ENCODE data around the gene PDPK1.
"Not testable (repeated sequence)": the region's sequence is repeated elsewhere in the genome, so short reads cannot be mapped to it uniquely, and the experiment has no call there.

Gene PDPK1

DNA sequence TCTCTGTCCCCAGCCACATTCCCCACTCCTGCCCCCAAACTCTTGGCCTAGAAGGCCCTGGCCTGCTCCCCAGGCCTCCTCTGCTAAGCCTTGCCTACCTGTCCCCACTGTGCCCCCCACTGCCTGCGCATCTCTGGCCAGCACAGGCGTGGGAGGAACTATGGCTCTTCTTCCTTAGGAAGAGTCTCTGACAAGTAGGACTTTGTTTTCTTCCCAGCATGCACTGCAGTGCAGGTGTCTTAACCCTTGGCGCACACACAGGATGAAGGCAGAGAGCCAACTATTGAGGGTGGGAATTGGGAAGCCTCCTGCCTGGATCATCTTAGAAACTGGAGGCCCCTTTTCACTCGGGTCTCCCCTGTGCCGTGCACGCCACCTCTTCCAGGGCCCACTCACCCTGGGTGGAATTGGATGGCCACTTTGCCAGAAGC lies 14.0 kb upstream of the PDPK1 start:
- no peak for DNase-seq (ENCODE audit: low spot score)

DNA sequence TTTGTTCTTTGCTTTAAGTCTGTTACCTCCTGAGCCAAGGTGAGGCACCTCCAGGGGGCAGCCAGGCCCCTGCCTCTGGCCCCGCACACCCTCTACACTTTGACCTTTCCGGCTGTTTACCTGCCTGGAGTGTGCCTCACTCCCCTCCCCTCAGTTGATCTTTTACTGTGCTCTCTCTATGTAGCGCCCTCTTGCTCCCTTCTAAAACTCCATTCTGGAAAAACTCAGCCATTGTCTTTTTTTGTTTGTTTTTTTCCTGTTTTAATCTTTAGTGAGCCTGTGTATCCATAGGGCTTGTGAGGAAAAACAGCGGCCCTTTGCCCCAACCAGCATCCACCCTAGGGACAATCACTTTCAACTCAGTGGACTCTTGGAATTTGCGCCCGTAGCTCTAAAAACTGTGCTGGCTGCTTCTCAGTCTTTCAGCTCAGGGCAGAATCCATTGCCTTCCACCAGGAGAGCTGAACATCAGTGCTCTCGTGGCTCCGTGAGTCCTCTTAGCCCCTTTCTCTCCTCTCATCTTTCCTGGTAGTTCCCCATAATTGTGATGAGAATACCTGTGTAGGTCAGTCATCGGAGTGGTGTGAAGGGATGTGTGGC lies 13.4 kb upstream of the PDPK1 start:
- no peak for DNase-seq (ENCODE audit: low spot score)

DNA sequence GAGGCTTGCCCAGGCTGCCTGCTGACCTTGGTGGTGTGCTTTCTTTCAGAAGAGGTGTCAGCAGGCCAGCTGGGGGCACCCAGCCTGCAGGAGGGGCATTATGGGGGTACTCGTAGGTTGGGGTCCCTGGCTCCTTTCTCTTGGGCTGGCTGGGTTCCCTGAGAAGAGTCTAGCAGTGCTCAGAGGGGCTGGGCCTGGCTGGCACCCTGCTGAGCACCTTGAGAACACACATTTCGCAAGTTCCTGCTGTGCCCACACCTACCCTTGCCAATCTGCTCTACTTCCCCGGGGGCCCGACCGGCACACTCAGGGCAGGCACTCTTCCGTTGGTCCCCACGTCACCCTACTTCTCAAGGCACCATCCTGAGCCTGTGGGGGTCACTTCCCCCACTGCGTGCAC lies 11.7 kb upstream of the PDPK1 start:
- no peak for DNase-seq (ENCODE audit: low spot score)

DNA sequence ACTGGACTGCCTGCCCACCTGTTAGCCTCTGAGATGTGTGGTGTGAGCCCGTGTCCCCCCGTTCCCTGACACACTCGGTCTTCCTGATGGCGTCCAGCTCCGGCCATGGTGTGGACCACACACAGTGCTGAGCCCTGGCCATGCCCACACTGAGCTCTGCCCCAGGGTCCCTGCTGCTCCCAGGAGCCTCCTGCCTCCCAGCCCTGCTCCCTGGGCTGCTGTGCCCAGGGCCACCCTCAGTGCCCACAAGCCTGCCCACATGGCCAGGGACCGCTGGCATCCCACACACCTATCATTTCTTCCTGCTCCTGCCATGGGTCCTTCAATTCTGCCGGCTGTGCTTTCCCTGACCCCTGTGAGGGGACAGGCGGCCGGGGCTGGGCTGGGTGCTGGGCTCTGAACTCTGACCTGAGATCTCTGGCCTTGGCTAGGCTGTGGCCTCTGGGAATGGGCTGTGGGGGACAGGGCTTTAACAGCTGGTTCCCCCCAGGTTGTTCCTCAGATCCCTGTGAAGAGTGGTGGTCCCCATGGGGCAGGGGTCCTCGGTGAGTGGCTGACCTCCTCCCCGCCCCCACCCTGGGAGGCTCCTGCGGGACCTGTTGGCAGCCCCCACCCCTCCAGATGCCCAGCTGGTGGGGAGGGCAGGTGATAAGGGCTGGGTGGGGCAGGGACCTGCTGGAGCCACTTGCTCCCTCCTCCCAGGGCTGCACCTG lies 10.6 kb upstream of the PDPK1 start:
- no peak for DNase-seq (ENCODE audit: low spot score)

DNA sequence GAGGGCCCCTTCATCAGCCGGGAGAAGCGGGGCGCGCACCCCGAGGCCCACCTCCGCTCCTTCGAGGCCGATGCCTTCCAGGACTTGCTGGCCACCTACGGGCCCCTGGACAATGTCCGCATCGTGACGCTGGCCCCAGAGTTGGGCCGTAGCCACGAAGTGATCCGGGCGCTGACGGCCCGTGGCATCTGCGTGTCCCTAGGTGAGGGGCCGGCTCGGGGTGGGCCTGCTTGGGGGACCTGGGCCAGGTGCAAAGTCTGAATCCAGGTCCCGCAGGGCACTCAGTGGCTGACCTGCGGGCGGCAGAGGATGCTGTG lies 10.1 kb upstream of the PDPK1 start:
- no peak for DNase-seq (ENCODE audit: low spot score)

DNA sequence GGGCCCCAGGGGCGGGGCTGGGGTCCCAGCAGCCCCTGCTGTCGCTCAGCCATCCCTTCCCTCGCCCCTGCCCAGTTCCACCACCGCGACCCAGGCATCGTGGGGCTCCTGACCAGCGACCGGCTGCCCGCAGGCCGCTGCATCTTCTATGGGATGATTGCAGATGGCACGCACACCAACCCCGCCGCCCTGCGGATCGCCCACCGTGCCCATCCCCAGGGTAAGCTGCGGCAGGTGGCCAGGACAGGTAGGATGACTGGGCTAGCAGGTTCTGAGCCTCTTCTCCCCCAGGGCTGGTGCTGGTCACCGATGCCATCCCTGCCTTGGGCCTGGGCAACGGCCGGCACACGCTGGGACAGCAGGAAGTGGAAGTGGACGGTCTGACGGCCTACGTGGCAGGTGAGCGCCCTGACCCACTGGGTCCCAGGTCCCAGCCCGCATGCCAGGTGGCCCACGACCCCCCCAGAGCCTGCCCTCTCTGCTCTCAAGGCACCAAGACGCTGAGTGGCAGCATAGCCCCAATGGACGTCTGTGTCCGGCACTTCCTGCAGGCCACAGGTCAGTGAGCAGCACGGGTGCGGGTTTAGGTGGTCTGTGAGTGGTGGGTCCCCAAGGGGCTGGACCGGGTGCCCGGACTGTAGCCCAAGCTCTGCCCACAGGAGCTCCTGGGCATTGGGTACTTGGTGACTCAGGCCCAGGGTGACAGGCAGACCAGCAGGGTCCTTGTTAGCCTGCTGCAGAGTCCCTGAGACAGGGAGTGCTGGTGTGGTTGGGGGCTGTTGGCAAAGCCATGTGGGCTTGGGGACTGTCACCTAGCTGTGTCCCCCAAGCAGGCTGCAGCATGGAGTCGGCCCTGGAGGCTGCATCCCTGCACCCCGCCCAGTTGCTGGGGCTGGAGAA lies 9.4 kb upstream of the PDPK1 start:
- DNase-seq (ENCODE audit: low spot score), result no peak

DNA sequence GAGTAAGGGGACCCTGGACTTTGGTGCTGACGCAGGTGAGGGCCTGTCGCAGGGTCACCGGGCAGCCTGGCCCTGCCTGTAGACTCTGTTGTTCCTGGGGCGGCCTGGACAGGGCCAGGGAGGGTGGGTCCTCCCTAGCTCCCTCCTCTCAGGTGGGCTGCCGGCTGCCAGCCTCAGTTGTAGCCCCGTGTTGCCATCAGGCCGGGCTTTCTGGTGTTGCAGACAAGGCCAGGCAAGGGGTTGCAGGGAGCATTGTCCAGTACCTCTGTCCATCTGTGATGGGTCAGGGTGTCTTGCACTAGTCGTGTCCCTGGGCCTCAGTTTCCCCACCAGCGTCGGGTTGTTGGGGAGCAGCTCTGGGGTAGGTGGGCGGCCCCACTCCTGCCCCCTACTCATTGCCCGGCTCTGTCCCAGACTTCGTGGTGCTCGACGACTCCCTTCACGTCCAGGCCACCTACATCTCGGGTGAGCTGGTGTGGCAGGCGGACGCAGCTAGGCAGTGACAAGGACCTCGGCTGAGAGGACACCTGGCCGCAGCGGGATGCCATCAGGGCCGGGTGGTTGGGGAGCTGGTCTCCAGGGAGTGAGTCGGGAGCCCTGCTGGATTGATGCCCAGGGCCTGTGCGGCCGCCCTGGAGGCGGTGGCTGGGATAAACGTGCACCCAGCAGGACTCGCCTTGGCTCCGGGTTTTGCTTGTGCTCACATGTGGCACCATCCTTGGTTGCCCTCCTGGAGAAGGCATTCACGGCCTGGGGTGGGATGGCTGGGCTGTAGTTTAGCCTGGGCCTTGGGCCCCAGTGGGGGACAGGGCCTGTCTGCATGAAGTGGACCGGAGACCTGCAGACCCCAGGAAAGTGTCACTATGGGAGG lies 8.5 kb upstream of the PDPK1 start:
- no peak for DNase-seq (ENCODE audit: low spot score)

DNA sequence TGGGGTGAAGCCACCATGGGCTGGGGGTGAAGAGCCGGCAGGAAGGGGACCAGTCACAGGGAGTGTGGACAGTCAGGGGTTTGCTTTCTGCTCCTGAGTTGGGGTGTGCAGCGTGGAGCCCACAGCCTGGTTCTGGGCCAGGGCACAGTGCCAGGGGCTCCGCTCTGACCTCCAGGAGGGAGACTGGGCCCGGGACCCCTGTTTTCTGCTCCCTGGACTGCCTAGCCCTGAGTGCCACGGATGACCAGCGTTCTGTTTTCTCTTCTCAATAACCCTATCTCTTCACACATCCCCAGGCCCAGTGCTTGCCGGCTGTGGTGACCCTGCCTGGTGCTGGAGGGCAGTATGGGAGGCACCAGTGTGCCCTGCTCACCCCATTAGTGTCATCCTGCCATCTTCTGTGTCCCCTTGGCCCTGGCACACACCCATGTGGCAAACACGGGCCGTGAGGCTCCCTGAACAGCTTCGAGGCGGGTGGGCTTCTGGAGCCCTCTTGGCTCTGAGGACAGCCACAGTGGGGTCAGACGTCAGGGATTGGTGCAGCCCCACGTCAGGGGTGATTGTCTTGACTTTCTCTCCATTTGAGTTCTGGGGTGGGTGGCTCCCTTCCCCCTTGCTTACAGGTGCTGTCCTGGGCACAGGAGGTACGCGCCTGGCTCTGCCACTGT lies 7.7 kb upstream of the PDPK1 start:
- no peak for DNase-seq (ENCODE audit: low spot score)

DNA sequence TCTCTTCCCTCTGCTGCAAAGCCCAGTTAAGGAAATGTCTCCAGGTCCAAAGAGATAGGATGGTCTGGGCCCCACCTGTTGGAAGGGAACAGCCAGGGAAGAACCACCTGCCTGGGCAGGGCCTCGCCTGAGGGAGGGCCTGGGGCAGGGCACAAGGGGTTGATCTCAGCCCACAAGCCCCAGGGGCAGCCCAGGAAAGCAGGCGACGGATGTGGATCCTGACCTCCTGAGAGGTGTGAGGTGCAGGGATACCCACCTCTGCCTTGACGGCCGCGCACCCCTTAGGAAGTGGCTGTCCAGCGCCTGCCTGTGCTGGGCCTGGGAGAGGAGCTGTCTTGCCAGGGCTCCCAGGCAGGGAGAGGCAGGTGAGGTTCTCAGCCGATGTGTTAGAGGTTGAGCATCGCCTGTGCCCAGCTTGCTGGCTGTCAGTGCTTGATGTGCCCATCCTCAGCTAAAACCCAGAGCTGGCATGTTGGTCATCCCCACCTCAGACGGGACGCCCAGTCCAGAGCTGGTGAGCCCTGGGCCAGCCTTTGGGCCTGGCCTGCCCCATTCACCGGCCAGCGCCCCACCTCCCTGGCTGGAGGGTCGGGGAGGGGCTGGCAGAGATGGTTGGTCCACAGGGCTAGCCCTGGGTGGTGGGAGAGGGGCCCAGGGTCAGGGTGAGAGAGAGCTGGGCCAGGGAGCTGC lies 7.0 kb upstream of the PDPK1 start:
- no peak for DNase-seq (ENCODE audit: low spot score)

DNA sequence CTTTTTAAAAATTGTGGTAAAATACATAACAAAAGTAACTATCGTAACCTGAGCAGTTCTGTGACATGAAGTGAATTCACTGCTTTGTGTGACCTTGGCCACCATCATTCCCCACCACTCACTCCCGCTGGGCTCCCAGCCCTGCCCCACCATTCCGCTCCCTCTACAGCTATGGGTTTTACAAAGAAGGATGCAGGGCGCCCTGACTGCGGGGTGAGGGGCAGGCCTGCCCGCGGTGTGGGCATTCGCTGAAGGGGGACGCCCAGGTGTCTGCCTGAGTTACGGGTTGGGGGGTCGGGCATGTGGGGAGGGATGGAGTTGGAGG lies 6.5 kb upstream of the PDPK1 start, which contains the start of gene CEMP1:
Gene CEMP1 (minus strand): TSS at position 38 of the 325 bp plus-strand sequence. CDS start 335 bp downstream, outside the sequence.
- DNase-seq (ENCODE audit: low spot score), result no peak

DNA sequence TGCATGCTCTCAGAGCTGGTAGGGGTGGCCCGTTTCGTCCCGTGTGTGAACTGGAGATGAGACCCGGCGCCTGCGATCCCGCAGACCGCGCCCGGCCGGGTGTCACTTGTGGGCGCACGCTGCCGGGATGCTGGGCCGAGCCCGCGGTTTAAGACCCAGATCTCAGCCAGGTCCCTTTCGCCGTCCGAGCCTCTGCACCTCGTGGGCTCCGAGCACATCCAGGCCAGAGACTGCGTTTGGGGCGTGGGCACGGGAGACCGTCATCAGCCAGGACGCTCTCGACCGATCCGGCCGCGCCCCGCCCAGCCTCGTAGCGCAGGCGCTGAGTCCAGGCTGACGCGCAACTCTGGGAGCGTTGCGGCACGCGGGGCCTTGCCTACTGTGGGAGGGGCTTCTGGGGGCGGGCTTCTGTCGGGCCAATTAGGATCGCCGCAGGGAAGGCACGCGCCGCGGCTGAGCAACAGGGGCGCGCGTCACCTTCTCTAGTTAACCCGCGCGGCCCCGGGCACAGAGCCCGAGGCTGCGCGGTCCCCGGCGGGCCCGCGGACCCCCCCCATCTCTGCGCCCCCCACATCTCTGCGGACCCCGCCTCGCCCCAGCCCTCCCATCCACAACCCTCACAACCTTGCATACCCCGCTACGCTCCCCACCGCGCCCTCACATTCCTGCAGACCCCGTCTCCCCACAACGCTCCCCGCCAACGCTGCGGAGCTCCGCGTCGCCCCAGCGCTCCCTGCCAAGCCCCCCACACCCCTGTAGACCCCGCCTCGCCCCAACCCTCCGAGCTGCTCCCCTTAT lies 5.9 kb upstream of the PDPK1 start:
- peak; percentile 99 for DNase-seq (ENCODE audit: low spot score)

DNA sequence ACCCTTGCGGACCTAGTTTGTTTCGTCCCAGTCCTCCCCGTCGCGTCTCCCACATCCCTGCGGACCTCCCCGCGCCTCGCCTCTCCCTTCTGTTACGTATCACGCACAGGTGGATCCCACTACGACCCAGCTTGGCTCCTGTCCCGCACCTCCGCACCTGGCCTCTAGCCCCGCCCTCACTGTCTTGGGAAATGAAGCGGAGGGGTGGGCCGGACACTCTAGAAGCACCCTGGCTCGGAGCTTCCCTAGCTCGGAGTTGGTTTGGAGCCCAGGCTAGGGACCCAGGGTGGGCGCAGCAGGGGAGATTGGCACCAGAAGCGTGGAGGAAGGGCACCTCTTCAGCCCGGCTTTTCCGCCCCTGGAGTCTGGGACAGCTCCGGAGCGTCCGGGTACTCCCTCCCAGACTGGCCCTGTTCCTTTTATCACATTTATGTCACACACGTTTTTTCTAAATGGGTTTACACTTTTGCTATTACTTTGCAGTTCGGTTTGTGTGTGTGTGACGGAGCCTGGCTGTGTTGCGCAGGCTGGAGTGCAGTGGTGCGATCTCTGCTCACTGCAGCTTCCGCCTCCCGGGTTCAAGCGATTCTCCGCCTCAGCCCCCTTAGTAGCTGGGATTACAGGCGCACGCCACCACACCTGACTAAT lies 5.2 kb upstream of the PDPK1 start:
- DNase-seq (ENCODE audit: low spot score), result peak; percentile 45

DNA sequence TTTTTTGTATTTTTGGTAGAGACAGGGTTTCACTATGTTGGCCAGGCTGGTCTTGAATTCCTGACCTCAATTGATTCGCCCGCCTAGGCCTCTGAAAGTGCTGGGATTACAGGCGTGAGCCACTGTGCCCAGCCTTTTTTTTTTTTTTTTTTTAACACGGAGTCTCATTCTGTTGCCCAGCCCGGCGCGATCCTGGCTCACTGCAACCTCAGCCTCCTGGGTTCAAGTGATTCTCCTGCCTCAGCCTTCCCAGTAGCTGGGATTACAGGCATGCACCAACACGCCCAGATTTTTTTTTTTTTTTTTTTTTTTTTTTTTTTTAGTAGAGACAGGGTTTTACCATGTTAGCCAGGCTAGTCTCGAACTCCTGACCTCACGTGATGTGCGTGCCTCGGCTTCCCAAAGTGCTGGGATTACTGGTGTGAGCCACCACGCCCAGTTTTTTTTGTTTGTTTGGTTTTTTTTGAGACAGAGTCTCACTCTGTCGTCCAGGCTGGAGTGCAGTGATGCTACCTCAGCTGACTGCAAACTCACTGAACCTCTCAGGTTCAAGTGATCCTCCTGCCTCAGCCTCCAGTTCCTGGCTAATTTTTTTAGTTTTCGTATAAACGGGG lies 4.6 kb upstream of the PDPK1 start:
- DNase-seq (ENCODE audit: low spot score), result not testable (repeated sequence)

DNA sequence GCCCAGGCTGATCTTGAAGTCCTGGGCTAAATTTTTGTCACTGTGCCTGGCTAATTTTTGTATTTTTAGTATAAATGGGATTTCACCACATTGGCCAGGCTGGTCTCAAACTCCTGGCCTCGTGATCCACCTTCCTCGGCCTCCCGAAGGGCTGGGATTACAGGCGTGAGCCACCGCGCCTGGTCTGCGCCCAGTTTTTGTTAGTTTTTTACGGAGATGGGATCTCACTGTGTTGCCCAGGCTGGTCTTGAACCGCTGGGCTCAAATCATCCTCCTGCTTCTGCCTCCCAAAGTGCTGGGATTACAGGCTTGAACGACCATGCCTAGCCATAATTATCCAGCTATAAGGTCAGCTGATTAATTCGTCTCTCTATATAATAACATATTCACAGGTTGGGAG lies 3.9 kb upstream of the PDPK1 start:
- no peak for DNase-seq (ENCODE audit: low spot score)

DNA sequence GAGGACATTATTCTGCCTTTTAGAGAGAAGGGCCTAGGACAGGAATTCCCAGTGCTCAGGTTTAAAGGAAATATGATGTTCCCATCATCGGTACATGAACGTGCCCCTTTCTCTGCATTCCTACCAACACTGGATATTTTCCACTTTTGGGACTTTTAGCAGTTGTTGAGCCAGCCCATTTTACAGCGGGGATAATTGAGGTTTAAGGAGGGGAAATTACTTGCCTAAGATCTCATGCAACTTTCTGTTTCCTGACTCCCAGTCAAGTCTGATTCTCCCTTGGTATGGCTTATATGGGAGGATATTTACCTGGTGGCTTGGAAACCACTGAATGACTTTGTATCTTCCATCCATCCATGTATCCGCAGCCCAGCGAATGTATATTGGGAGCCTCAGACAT lies 3.5 kb upstream of the PDPK1 start:
- not testable (repeated sequence) for DNase-seq (ENCODE audit: low spot score)

DNA sequence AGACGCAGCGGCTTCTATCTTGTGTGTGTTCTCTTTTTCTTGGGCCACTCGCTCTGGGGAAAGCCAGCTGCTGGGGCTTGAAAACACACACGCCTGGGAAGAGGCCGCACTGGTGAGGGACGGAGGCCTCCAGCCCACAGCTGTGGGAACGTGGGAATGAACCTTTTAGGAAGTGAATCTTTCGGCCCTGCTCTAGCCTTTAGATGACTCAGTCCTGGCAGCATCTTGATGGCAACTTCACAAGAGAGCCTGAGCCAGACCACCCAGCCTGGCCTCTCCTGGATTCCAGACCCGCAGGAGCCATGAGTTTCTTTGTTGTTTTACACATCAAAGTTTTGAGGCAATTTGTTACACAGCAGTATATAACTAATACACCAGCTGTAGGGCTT lies 2.2 kb upstream of the PDPK1 start:
- DNase-seq (ENCODE audit: low spot score), result no peak

DNA sequence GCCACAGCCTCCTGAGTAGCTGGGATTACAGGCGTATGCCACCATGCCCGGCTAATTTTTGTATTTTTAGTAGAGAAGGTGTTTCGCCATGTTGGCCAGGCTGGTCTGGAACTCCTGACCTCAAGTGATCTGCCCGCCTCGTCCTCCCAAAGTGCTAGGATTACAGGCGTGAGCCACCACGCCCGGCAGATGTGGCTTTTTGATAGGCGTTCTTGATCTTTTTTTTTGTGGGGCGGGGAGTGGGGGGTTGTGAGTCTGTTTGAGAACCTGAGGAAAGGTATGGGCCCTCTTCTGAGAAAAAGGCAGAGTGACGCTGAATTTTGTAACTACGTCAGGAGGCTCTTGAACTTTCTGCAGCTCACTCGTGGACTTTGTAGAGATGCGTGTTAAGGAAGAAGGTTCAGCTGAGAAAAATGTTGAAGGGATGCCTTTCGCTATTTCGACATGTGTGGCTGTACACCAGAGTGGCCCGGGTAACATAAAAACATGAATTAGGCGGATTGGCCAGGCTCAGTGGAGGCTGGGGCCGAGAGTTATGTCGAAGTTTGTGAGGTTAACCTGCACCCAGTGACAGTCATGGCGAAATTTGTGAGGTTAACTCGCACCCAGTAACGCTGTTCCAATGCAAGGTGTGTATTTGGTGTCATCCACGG lies 1.5 kb downstream of the PDPK1 start:
- DNase-seq (ENCODE audit: low spot score), result not testable (repeated sequence)

DNA sequence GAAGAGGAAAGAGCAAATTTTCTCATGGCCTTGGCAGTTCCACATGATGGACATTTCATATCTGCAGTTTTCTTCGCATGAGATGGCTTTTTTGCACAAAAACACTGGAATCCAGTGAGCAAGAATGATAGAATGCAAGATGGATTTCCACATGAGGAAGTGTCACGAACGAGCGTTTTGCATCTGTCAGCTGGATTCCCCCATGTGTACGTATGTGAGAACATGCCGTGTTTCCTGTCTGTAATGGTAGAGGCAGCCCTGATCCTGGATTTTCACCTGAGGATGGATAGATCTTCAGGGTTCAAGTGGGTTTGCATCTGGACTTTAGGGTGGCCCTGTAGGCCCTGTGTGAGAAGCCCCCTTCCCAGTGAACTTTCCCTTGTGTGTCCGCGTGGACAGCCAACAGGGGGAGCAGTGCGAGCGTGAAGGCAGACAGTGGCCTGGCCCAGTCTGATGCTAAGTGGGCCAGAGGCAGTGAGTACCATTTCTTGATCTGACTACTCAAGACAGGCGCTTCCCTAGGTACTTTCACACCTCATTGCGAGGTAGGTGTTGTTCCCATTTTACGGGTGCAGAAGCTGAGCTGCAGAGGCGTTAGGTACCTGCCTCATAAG lies 2.1 kb downstream of the PDPK1 start:
- not testable (repeated sequence) for DNase-seq (ENCODE audit: low spot score)

Data from hepatic stellate cell (primary cell).